PC-3 (cell line): ENCODE measurements around the gene IGSF21. TPM values are rescaled to one million over a fixed set of nuclear protein-coding genes. Genes with fewer than 3 reads are reported as not detected.

Source experiments
- ATAC-seq: fragments of 200-7000 bp; cut with Tn5 transposase; 2 replicates; pipeline ENCODE4 v1.9.1; 2020; ENCODE audit warnings: mild to moderate bottlenecking, moderate library complexity
- BruUV-seq: library from RNA; stranded (reverse); fragments of 400-500 nt; replicated peaks from 2 replicates; lab custom pipeline; 2021; lab: Mats Ljungman, UMichigan
- CTCF ChIA-PET: fragments of 300-600 bp; sonication (Branson Sonifier 250); formaldehyde crosslinking; loops from one replicate; lab custom pipeline; 2022; ENCODE audit warnings: antibody characterized with exemption; lab: Charles Lee
- POLR2A ChIA-PET: fragments of 300-600 bp; sonication (Branson Sonifier 250); formaldehyde crosslinking; loops from one replicate; lab custom pipeline; 2022; ENCODE audit warnings: antibody characterized with exemption; ENCODE audit not compliant: unreplicated experiment; lab: Charles Lee
- DNase-seq: peaks from one replicate; pipeline ENCODE4 v3.0.0-alpha.2; 2015
- H2AFZ ChIP-seq: fragments of 300-600 bp; sonication (generic); 2 replicates; pipeline ENCODE4 v1.6.0; 2016; ENCODE audit warnings: antibody characterized with exemption, low read length
- H3F3A ChIP-seq: fragments of 300-600 bp; sonication (generic); one replicate; pipeline ENCODE4 v1.6.0; 2017; ENCODE audit warnings: antibody characterized with exemption, low read length, control low read depth, mild to moderate bottlenecking; ENCODE audit not compliant: unreplicated experiment
- H3K27ac ChIP-seq: fragments of 300-600 bp; sonication (generic); 2 replicates; pipeline ENCODE4 v1.5.1; 2016; ENCODE audit warnings: mild to moderate bottlenecking, low read length
- H3K27me3 ChIP-seq: fragments of 300-600 bp; sonication (generic); 2 replicates; pipeline ENCODE4 v1.6.1; 2016; ENCODE audit warnings: low read length, mixed read lengths
- H3K36me3 ChIP-seq: fragments of 300-600 bp; sonication (generic); 2 replicates; pipeline ENCODE4 v1.6.1; 2016; ENCODE audit warnings: low read depth, mixed run types, low read length, mixed read lengths
- H3K4me1 ChIP-seq: fragments of 300-600 bp; sonication (generic); 2 replicates; pipeline ENCODE4 v1.5.1; 2016; ENCODE audit warnings: low read length; ENCODE audit not compliant: insufficient read depth
- H3K4me2 ChIP-seq: fragments of 300-600 bp; sonication (generic); 2 replicates; pipeline ENCODE4 v1.6.0; 2016; ENCODE audit warnings: low read length
- H3K4me3 ChIP-seq: fragments of 300-600 bp; sonication (generic); 2 replicates; pipeline ENCODE4 v1.5.1; 2016; ENCODE audit warnings: mild to moderate bottlenecking, low read length, mixed read lengths
- H3K79me2 ChIP-seq: fragments of 300-600 bp; sonication (generic); 2 replicates; pipeline ENCODE4 v1.6.1; 2017; ENCODE audit warnings: low read length, mixed read lengths
- H3K9ac ChIP-seq: fragments of 300-600 bp; sonication (generic); 2 replicates; pipeline ENCODE4 v1.6.0; 2016; ENCODE audit warnings: mild to moderate bottlenecking, low read length
- H3K9me2 ChIP-seq: fragments of 300-600 bp; sonication (generic); replicated peaks from 2 replicates; pipeline ENCODE4 v1.6.1; 2016; ENCODE audit warnings: mixed run types, low read length, mixed read lengths
- H3K9me3 ChIP-seq: fragments of 300-600 bp; sonication (generic); 2 replicates; pipeline ENCODE4 v1.6.1; 2016; ENCODE audit warnings: low read length, mixed read lengths
- H4K20me1 ChIP-seq: fragments of 300-600 bp; sonication (generic); 2 replicates; pipeline ENCODE4 v1.6.1; 2016; ENCODE audit warnings: low read length, mixed read lengths
- CTCF ChIP-seq: fragments of 300-600 bp; sonication (generic); conservative IDR thresholded peaks from 2 replicates; pipeline ENCODE4 v1.5.1; 2017; ENCODE audit warnings: antibody characterized with exemption, low read depth, mild to moderate bottlenecking, low read length
- EZH2 ChIP-seq: fragments of 300-600 bp; sonication (generic); IDR thresholded peaks from one replicate; pipeline ENCODE4 v1.6.1; 2017; ENCODE audit warnings: antibody characterized with exemption, mild to moderate bottlenecking, low read length; ENCODE audit not compliant: unreplicated experiment
- EZH2phosphoT487 ChIP-seq: fragments of 300-600 bp; sonication (generic); IDR thresholded peaks from 2 replicates; pipeline ENCODE4 v1.6.1; 2018; ENCODE audit warnings: mild to moderate bottlenecking, antibody characterized with exemption, low read length, borderline replicate concordance
- intact Hi-C: fragments of 100-400 bp; cut with micrococcal nuclease; formaldehyde crosslinking; loops from 2 replicates; pipeline ENCODE4 v1.9.0; 2023
- total RNA-seq: library from RNA; depleted of rRNA; stranded (reverse); fragments of >200 nt; gene quantifications from 2 replicates; pipeline ENCODE4 v1.2.3, GENCODE V29; 2014

IGSF21 gene
- total RNA-seq, 1 experiment from 2014 or later = not detected

GRCh38 chr1:18149027-18149641 is 41.5 kb downstream of the IGSF21 start:
- no peaks in the 10 kb centered on the region for H4K20me1 ChIP-seq
- POLR2A ChIA-PET = no interaction called here
- H3K36me3 ChIP-seq = no peaks in the 10 kb centered on the region
- H3K27ac ChIP-seq = no peak overlapping the region
- H3K79me2 ChIP-seq = no peaks in the 10 kb centered on the region
- ATAC-seq = no peak
- no peaks in the 10 kb centered on the region for H3K9me2 ChIP-seq
- intact Hi-C loops = no loop called here
- no peak overlapping the region for H3K4me3 ChIP-seq
- CTCF ChIA-PET = no interaction called here
- BruUV-seq = no TSS peak
- no peaks in the 10 kb centered on the region for H3F3A ChIP-seq
- H3K27me3 ChIP-seq = peaks cover 27% of the 10 kb centered on the region
- no peak overlapping the region for H3K4me2 ChIP-seq
- no peak for TF ChIP-seq CTCF
- TF ChIP-seq EZH2phosphoT487 = no peak
- TF ChIP-seq EZH2 = no peak
- H3K9ac ChIP-seq = no peak overlapping the region
- no peak overlapping the region for H2AFZ ChIP-seq
- no peaks in the 10 kb centered on the region for H3K4me1 ChIP-seq
- H3K9me3 ChIP-seq = no peaks in the 10 kb centered on the region
- peak; percentile 59 for DNase-seq

GRCh38 chr1:18151436-18152122 is 44.0 kb downstream of the IGSF21 start:
- no peak overlapping the region for H3K27ac ChIP-seq
- no peak for TF ChIP-seq CTCF
- TF ChIP-seq EZH2 = no peak
- TF ChIP-seq EZH2phosphoT487 = no peak
- H2AFZ ChIP-seq = no peak overlapping the region
- H3K36me3 ChIP-seq = no peaks in the 10 kb centered on the region
- ChIA-PET CTCF (no interaction called here), POLR2A (no interaction called here)
- no peaks in the 10 kb centered on the region for H3F3A ChIP-seq
- no peak overlapping the region for H3K4me2 ChIP-seq
- no TSS peak for BruUV-seq
- no peak for DNase-seq
- H3K9me2 ChIP-seq = no peaks in the 10 kb centered on the region
- H3K9ac ChIP-seq = no peak overlapping the region
- intact Hi-C loops = no loop called here
- H3K4me3 ChIP-seq = no peak overlapping the region
- H4K20me1 ChIP-seq = no peaks in the 10 kb centered on the region
- no peaks in the 10 kb centered on the region for H3K9me3 ChIP-seq
- H3K27me3 ChIP-seq = peaks cover 47% of the 10 kb centered on the region
- no peaks in the 10 kb centered on the region for H3K4me1 ChIP-seq
- ATAC-seq = no peak
- H3K79me2 ChIP-seq = no peaks in the 10 kb centered on the region

GRCh38 chr1:18154430-18155194 is 47.0 kb downstream of the IGSF21 start:
- H3K79me2 ChIP-seq = no peaks in the 10 kb centered on the region
- H3K27ac ChIP-seq = no peak overlapping the region
- ChIA-PET POLR2A (no interaction called here), CTCF (no interaction called here)
- H4K20me1 ChIP-seq = no peaks in the 10 kb centered on the region
- H3K36me3 ChIP-seq = no peaks in the 10 kb centered on the region
- intact Hi-C loops = no loop called here
- no peak overlapping the region for H3K4me2 ChIP-seq
- ATAC-seq = no peak
- H3F3A ChIP-seq = no peaks in the 10 kb centered on the region
- no peaks in the 10 kb centered on the region for H3K9me2 ChIP-seq
- no peak for TF ChIP-seq EZH2phosphoT487
- H2AFZ ChIP-seq = no peak overlapping the region
- no peaks in the 10 kb centered on the region for H3K9me3 ChIP-seq
- H3K27me3 ChIP-seq = peaks cover 71% of the 10 kb centered on the region
- DNase-seq = no peak
- H3K9ac ChIP-seq = no peak overlapping the region
- no peaks in the 10 kb centered on the region for H3K4me1 ChIP-seq
- no peak overlapping the region for H3K4me3 ChIP-seq
- BruUV-seq = no TSS peak
